Spleen (tissue), 7 donors: ENCODE results near the gene DPYSL5.

ENCODE experiments used
- CTCF ChIP-seq, 11 experiments: fragments of 200-600 bp in 7 of 11; fragments of 450-650 bp in 4 of 11; sonication (generic) in 4 of 11; IDR thresholded peaks in 8 of 11; conservative IDR thresholded peaks in 3 of 11; 1 replicate in 7 of 11; 2 replicates in 4 of 11; pipeline versions ENCODE4 v1.4.0 to v1.8.0; 2016 to 2021; ENCODE audit warnings: antibody characterized with exemption in 11 of 11, inconsistent platforms in 4 of 11, mild to moderate bottlenecking in 1 of 11
- POLR2A ChIP-seq, 3 donors: fragments of 450-650 bp; IDR thresholded peaks; one replicate each; pipeline ENCODE4 v1.5.1; 2017; ENCODE audit warnings: antibody characterized with exemption in 3 of 3, mild to moderate bottlenecking in 1 of 3
- donor health status: DM: no; HTN: no; CAD: no; lungs with moderate emphysema.
- donor health status: DM: no; HTN: no; CAD: no.
- donor health status: DM: no; HTN: no; CAD: no.

- TF ChIP-seq POLR2A (IDR thresholded peaks at IDR 0.05) = no peak
- TF ChIP-seq CTCF (IDR thresholded peaks at IDR 0.05 in 8 of 11, conservative IDR thresholded peaks at IDR 0.05 in 3 of 11) = no peak
These were observed 37.9 kb downstream of the DPYSL5 start for GRCh38 chr2:26885651-26886329.
